ENCODE results near the gene SAMM50.

The SAMM50 gene

GRCh38 chr22:43955883-43956782 lies 891 bp downstream of the SAMM50 start:
- no peak for TF ChIP-seq ZFX (IDR thresholded peaks at IDR 0.05; ENCODE audit: borderline replicate concordance)
- TF ChIP-seq, protein P1, sequence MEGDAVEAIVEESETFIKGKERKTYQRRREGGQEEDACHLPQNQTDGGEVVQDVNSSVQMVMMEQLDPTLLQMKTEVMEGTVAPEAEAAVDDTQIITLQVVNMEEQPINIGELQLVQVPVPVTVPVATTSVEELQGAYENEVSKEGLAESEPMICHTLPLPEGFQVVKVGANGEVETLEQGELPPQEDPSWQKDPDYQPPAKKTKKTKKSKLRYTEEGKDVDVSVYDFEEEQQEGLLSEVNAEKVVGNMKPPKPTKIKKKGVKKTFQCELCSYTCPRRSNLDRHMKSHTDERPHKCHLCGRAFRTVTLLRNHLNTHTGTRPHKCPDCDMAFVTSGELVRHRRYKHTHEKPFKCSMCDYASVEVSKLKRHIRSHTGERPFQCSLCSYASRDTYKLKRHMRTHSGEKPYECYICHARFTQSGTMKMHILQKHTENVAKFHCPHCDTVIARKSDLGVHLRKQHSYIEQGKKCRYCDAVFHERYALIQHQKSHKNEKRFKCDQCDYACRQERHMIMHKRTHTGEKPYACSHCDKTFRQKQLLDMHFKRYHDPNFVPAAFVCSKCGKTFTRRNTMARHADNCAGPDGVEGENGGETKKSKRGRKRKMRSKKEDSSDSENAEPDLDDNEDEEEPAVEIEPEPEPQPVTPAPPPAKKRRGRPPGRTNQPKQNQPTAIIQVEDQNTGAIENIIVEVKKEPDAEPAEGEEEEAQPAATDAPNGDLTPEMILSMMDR (IDR thresholded peaks at IDR 0.05): no peak
- peak overlapping the region; percentile 91 for H3K27ac ChIP-seq

DNA sequence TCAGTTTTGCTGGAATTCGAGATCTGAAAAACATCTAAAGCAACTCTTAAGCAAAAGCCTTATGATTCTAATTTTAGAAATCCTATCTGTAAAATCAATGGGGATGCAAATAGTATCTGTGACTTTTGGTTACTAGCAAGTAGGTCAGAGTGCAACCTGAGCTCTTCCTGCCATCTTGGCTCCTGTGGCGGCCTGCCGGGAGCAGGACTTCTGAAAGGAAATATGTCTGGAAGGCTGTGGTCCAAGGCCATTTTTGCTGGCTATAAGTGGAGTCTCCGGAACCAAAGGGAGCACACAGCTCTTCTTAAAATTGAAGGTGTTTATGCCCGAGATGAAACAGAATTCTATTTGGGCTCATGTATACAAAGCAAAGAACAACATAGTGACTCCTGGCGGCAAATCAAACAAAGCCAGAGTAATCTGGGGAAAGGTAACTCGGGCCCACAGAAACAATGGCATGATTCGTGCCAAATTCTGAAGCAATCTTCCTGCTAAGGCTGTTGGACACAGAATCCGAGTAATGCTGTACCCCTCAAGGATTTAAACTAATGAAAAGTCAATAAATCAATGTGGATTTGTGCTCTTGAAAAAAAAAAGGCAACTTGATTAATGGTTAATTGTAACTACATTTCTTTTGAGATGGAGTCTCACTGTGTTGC lies 1.7 kb downstream of the SAMM50 start:
- no peak overlapping the region; the same call in 1 of the 2 replicates for H3K27ac ChIP-seq
- TF ChIP-seq, protein P1 (IDR thresholded peaks at IDR 0.05): no peak
- no peak for TF ChIP-seq ZFX (IDR thresholded peaks at IDR 0.05; ENCODE audit: borderline replicate concordance)

GRCh38 chr22:43957871-43958270 lies 2.6 kb downstream of the SAMM50 start:
- no peak overlapping the region for H3K27ac ChIP-seq
- TF ChIP-seq, protein P1 (IDR thresholded peaks at IDR 0.05): no peak
- no peak for TF ChIP-seq ZFX (IDR thresholded peaks at IDR 0.05; ENCODE audit: borderline replicate concordance)

DNA sequence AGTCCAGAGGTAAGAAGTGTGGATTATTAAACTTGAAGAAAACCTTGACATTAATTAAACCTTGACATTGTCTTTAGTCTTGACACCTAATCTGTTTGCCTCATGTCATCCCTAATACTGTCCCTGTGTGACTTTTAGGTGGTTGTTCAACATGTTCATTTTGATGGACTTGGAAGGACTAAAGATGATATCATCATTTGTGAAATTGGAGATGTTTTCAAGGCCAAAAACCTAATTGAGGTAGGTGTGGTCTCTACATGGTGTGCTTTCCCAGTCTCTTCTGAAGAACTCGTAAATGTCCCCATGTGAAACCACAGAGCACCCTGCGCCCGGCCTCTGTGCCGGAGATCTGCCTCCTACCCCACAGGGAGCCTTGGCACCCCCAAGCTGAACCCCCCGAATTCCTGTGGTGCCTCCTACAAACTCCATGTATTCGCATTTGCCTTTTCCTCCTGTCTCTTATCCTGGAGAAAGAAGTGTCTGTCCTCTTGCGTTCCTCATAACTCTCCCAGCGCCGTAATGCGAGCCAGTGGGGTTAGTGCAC lies 9.1 kb downstream of the SAMM50 start:
- no peak for TF ChIP-seq ZFX (IDR thresholded peaks at IDR 0.05; ENCODE audit: borderline replicate concordance)
- TF ChIP-seq, protein P1 (IDR thresholded peaks at IDR 0.05): no peak
- H3K27ac ChIP-seq: no peak overlapping the region

DNA sequence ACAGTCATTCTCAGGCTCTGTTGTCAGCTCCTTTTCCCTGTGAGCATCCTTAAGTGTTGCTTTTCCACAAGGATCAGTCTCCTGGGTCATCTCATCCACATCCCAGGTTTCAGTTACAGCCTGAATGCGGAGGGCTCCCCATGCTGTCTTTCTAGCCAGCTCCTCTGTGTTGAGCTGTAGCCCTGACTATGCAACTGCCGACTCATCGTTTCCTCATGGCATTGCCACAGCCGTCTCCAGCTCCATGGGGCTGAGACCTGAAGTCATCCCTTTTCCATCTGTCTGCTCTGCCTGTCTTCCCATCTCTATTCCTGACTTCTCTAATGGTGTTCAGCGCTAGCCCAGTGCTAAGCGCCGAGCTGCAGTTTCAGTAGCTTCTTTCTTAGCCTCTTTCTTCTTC lies 11.8 kb downstream of the SAMM50 start:
- no peak for TF ChIP-seq ZFX (IDR thresholded peaks at IDR 0.05; ENCODE audit: borderline replicate concordance)
- TF ChIP-seq, protein P1 (IDR thresholded peaks at IDR 0.05): no peak
- no peak overlapping the region for H3K27ac ChIP-seq

DNA sequence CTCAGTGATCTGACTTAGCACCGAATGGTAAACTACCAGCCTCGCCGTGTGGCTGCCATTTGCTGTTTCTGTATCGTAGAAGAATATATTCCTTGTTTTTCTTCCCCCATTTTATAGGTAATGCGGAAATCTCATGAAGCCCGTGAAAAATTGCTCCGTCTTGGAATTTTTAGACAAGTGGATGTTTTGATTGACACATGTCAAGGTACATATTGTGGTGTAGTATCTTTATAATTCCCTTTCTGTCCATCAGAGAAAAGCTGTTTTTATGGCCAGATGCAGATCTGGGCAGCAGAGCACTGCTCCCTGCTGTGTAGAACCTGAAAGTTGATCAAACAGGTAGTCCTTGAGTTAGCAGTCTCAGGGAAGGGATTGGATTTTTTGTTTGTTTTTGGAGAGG lies 13.4 kb downstream of the SAMM50 start:
- no peak overlapping the region for H3K27ac ChIP-seq
- TF ChIP-seq, protein P1 (IDR thresholded peaks at IDR 0.05): no peak
- TF ChIP-seq ZFX (IDR thresholded peaks at IDR 0.05; ENCODE audit: borderline replicate concordance): no peak

All from 22Rv1 (cell line).